Osteoblast (primary cell): ENCODE measurements around the gene NOTUM. TPM values are rescaled to one million over a fixed set of nuclear protein-coding genes. Genes with fewer than 3 reads are reported as not detected.

Experiments
- DNase-seq: peaks from one replicate; pipeline ENCODE4 v3.0.0; 2011; ENCODE audit warnings: low spot score, mixed read lengths; ENCODE audit not compliant: insufficient read length; ENCODE audit errors: missing footprints
- H2AFZ ChIP-seq: 2 replicates; pipeline ENCODE4 v1.6.0; 2011; ENCODE audit warnings: mild to moderate bottlenecking, low read length
- H3K27ac ChIP-seq: 2 replicates; pipeline ENCODE4 v1.5.1; 2011; ENCODE audit warnings: mild to moderate bottlenecking, low read depth, low read length, moderate library complexity
- H3K27me3 ChIP-seq: 2 replicates; pipeline ENCODE4 v1.6.0; 2012; ENCODE audit warnings: mild to moderate bottlenecking, control low read depth, inconsistent platforms, low read length, moderate library complexity; ENCODE audit not compliant: insufficient read depth
- H3K36me3 ChIP-seq: 2 replicates; pipeline ENCODE4 v1.5.1; 2011; ENCODE audit warnings: mild to moderate bottlenecking, low read length, control low read depth, moderate library complexity; ENCODE audit not compliant: insufficient read depth
- H3K4me1 ChIP-seq: 2 replicates; pipeline ENCODE4 v1.5.1; 2011; ENCODE audit warnings: mild to moderate bottlenecking, low read length, control low read depth, moderate library complexity; ENCODE audit not compliant: insufficient read depth
- H3K4me2 ChIP-seq: 2 replicates; pipeline ENCODE4 v1.6.0; 2011; ENCODE audit warnings: mild to moderate bottlenecking, low read length; ENCODE audit not compliant: insufficient read depth
- H3K4me3 ChIP-seq: fragments of 200-600 bp; sonication (generic); 3 replicates; pipeline ENCODE4 v1.5.1; 2012; ENCODE audit warnings: mild to moderate bottlenecking, low read length, inconsistent platforms; ENCODE audit not compliant: insufficient read depth
- H3K79me2 ChIP-seq: 2 replicates; pipeline ENCODE4 v1.6.0; 2012; ENCODE audit warnings: mild to moderate bottlenecking, low read length, control low read depth, inconsistent platforms; ENCODE audit not compliant: insufficient read depth
- H3K9me3 ChIP-seq: 2 replicates; pipeline ENCODE4 v1.5.1; 2011; ENCODE audit warnings: low read depth, low read length, control low read depth
- H4K20me1 ChIP-seq: 2 replicates; pipeline ENCODE4 v1.6.0; 2012; ENCODE audit warnings: mild to moderate bottlenecking, low read length, control low read depth; ENCODE audit not compliant: insufficient read depth
- total RNA-seq: library from RNA; depleted of rRNA; stranded (reverse); fragments of >200 nt; gene quantifications from 2 replicates; pipeline ENCODE4 v1.2.3, GENCODE V29; 2012
- TF ChIP-seq, protein P1 (sequence below): IDR thresholded peaks from 2 replicates; pipeline ENCODE4 v1.5.1; 2011; ENCODE audit warnings: mild to moderate bottlenecking, low read depth, low read length, moderate library complexity; ENCODE audit errors: extremely low read depth

NOTUM gene
- total RNA-seq, 1 donor, result 0.72 TPM

DNA sequence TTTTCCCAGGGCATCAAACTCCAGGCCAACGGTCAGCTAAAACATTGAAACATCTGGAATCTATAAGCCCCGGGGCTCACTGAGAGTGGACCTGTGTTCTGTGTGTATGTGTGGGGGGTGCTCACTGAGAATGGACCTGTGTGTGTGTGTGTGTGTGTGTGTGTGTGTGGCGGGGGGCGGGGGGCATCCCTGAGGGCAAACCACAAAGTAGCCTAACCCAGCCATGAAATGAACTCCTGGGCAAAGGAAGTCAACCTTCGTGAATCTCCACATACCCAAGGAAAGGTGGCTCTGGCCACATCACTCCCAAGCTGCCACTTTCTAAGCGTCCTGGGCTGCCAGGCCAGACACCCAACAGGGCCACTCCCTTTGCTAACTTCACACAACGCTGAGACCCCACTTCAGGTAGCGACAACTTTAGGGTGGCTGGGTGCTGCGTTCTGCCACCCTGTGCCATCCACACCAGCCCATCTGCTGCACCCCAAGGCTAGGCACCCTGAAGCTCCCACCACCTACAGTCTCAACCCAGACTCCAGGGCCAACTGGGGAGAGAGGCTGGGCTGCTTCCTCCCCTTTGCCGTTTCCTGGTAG is 35.0 kb downstream of the NOTUM start:
- DNase-seq, result no peak
- peak overlapping the region; percentile 73 for H3K4me2 ChIP-seq
- no peak overlapping the region for H2AFZ ChIP-seq
- TF ChIP-seq, protein P1, sequence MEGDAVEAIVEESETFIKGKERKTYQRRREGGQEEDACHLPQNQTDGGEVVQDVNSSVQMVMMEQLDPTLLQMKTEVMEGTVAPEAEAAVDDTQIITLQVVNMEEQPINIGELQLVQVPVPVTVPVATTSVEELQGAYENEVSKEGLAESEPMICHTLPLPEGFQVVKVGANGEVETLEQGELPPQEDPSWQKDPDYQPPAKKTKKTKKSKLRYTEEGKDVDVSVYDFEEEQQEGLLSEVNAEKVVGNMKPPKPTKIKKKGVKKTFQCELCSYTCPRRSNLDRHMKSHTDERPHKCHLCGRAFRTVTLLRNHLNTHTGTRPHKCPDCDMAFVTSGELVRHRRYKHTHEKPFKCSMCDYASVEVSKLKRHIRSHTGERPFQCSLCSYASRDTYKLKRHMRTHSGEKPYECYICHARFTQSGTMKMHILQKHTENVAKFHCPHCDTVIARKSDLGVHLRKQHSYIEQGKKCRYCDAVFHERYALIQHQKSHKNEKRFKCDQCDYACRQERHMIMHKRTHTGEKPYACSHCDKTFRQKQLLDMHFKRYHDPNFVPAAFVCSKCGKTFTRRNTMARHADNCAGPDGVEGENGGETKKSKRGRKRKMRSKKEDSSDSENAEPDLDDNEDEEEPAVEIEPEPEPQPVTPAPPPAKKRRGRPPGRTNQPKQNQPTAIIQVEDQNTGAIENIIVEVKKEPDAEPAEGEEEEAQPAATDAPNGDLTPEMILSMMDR, result no peak
- peaks cover 29% of the 10 kb centered on the region for H4K20me1 ChIP-seq
- H3K27ac ChIP-seq, result peak overlapping the region; percentile 89
- H3K27me3 ChIP-seq, result no peaks in the 10 kb centered on the region
- peaks cover 23% of the 10 kb centered on the region for H3K4me1 ChIP-seq
- peaks cover 60% of the 10 kb centered on the region for H3K79me2 ChIP-seq
- H3K36me3 ChIP-seq, result peaks cover 13% of the 10 kb centered on the region
- peak overlapping the region; percentile 89 for H3K4me3 ChIP-seq
- H3K9me3 ChIP-seq, result no peaks in the 10 kb centered on the region

DNA sequence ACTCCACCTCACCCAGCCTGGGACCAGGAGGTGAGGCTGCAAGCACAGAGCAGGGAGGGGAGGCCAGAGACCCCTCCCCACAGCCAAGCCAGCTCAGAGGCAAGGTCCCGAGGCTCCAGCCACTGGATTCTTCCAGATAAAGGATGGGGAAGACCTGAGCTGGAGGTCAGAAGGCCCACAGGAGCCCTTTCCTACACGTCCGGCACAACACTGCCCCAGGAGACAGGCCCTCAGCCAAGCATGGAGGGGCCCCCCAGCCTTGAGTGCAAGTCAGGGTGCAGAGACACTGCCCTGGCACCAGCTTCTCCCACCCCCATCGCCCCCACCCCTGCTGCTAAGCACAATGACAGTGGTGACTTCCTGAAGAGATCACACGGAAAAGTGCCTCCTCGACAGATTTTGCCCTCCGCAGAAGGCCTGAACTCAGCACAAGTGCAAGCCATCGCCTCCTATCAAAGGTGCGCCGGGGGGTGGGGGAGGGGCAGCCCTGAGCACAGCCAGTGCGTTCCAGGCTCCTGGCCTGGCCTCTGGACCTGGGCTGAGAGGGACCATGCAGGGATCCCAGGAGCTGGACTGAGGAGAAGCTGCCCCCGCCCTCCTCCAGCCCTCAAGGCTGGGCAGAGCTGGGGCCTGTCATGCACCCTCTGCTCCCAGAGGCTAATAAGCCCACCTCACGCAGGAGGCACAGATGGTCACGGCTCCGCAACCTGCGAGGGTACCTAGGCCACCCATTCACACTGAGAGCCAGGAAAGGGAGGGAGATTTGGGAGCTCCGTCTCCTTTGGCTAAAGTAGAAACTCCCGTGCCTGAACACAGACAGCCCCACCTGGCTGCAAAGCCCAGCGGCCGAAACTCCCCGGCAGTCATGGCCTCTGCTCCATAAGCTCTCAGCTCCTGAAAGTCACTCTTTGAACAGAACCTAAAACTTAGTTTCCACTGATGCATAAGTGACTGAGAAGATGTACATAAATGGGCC is 36.1 kb downstream of the NOTUM start:
- Histone ChIP-seq H3K36me3 (peaks cover 23% of the 10 kb centered on the region), H3K9me3 (no peaks in the 10 kb centered on the region), H4K20me1 (peaks cover 40% of the 10 kb centered on the region), H3K4me3 (no peak overlapping the region), H2AFZ (no peak overlapping the region), H3K79me2 (peaks cover 71% of the 10 kb centered on the region), H3K4me1 (peaks cover 23% of the 10 kb centered on the region), H3K27me3 (no peaks in the 10 kb centered on the region), H3K4me2 (no peak overlapping the region), H3K27ac (peak overlapping the region; percentile 80)
- DNase-seq, result no peak
- TF ChIP-seq, protein P1, result no peak

DNA sequence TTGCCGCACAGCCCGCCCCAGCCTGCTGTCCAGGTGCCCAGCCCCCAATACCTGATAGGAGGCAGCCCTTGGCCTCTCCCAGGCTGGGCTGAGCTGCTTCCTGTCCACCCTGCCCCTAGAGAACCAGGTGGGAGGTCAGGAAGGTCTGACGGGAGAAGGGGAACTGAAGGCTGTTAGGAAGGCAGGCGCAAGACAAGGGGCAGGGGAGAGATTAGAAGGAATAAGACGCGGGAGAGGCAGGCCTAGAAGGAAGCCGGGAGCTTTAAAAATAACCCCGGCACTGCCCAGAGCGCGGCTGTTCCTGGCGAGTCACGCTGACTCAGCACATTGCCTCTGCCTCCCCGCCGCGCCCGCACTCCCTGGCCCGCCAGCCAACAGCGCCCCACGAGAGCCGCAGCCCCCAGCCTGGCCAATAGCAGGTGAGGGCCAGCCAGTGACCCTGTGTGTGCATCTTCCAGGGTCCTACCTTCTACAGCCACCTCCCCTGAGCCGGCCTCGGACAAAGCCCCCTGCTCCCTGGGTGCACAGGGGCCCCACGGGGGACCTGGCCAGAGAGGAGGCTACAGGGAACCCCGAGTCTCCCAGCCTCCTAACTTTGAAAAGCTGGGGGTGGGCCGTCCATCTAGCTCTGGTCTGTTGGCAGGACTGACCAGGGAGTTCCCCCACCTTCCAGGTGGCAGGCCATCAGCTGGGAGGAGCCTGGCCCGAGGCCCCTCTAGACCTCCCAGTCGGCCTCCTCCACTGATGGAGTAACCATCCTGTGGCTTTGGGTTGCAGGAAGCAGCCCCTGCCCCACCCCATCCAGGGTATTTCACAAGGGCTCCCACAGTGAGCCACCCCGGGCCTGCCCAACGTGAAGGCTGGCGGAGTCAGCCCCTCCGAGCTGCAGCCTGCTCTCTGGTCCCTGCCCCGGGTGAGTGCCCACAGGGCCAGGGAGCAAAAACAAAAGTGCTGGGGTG is 37.4 kb downstream of the NOTUM start:
- Histone ChIP-seq H2AFZ (no peak overlapping the region), H3K4me1 (peaks cover 21% of the 10 kb centered on the region), H3K27me3 (no peaks in the 10 kb centered on the region), H4K20me1 (peaks cover 52% of the 10 kb centered on the region), H3K4me2 (peak overlapping the region; percentile 83), H3K9me3 (no peaks in the 10 kb centered on the region), H3K4me3 (peak overlapping the region; percentile 64), H3K27ac (peak overlapping the region; percentile 80), H3K36me3 (peaks cover 35% of the 10 kb centered on the region), H3K79me2 (peaks cover 83% of the 10 kb centered on the region)
- TF ChIP-seq, protein P1, result no peak
- peak; percentile 100 for DNase-seq
